Measurements from ENCODE around the gene FBXO8. TPM values are rescaled to one million over a fixed set of nuclear protein-coding genes. Genes with fewer than 3 reads are reported as not detected.

The FBXO8 gene
- total RNA-seq, 1 experiment from 2014 or later = 22.1 TPM

DNA sequence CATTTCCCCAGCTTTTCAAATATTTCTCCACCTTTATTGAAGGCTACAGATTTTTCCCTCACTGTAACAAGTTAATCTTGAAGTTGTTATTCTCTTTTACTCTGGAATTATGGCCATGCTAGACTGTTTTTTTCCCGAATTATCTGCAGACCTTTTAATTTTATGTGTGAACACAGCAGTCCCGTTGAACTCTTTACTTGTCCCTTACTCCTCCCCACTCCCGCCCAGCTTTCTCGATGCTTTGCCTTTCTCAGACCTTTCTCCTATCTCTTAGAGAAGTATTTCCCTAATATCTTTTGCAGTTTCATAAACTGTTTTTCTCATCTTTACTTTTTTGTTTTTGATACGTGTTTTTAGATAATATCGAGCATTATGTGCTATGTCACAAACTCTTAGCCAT is 1.0 kb upstream of the FBXO8 start:
- Mint-ChIP-seq H3K4me3 (ENCODE audit: unreplicated experiment) (peak overlapping the region; percentile 99), H3K27me3 (ENCODE audit: insufficient read depth, unreplicated experiment) (no peaks in the 10 kb centered on the region), H3K4me1 (ENCODE audit: insufficient read depth, unreplicated experiment) (peaks cover 38% of the 10 kb centered on the region), H3K27ac (ENCODE audit: low read depth, unreplicated experiment) (peak overlapping the region; percentile 98), H3K36me3 (ENCODE audit: insufficient read depth, unreplicated experiment) (peaks cover 8% of the 10 kb centered on the region), H3K9me3 (ENCODE audit: unreplicated experiment) (no peaks in the 10 kb centered on the region)
- TF ChIP-seq CTCF (IDR thresholded peaks at IDR 0.05; ENCODE audit: unreplicated experiment) = no peak
- no peak for DNase-seq (ENCODE audit: unreplicated experiment)
- no TSS peak for BruUV-seq (replicated peaks)
- POLR2A ChIA-PET = interaction anchor here (0.6 to 5.1 kb wide), 28 partner anchors 9 to 965 kb away, joined by 3 to 66 read pairs (median 5); partner anchors contain the start of genes HMGB2 and HPGD
- CTCF ChIA-PET = interaction anchor here (0.7 to 1.8 kb wide), 2 partner anchors 13 to 60 kb away, joined by 3 to 6 read pairs; no protein-coding TSS in a partner anchor
- intact Hi-C loops (cut with micrococcal nuclease) = no loop called here

- H3K9me3 Mint-ChIP-seq (ENCODE audit: unreplicated experiment) = no peaks in the 10 kb centered on the region
- peak; percentile 97 for DNase-seq (ENCODE audit: unreplicated experiment)
- POLR2A ChIA-PET = interaction anchor here (0.9 to 5.1 kb wide), 25 partner anchors 9 to 952 kb away, joined by 3 to 66 read pairs (median 7); partner anchors contain the start of genes HMGB2 and SAP30
- peaks cover 38% of the 10 kb centered on the region for H3K4me1 Mint-ChIP-seq (ENCODE audit: insufficient read depth, unreplicated experiment)
- TSS peak; percentile 62 for BruUV-seq (replicated peaks)
- intact Hi-C loops (cut with micrococcal nuclease) = loop anchor here (1.0 kb wide), 1 partner anchor 61 kb away; no protein-coding TSS in a partner anchor
- H3K27ac Mint-ChIP-seq (ENCODE audit: low read depth, unreplicated experiment) = peak overlapping the region; percentile 98
- H3K27me3 Mint-ChIP-seq (ENCODE audit: insufficient read depth, unreplicated experiment) = no peaks in the 10 kb centered on the region
- peaks cover 8% of the 10 kb centered on the region for H3K36me3 Mint-ChIP-seq (ENCODE audit: insufficient read depth, unreplicated experiment)
- TF ChIP-seq CTCF (IDR thresholded peaks at IDR 0.05; ENCODE audit: unreplicated experiment) = no peak
- CTCF ChIA-PET = interaction anchor here (0.6 to 1.8 kb wide), 2 partner anchors 59 to 995 kb away, joined by 3 to 6 read pairs; no protein-coding TSS in a partner anchor
- peak overlapping the region; percentile 99 for H3K4me3 Mint-ChIP-seq (ENCODE audit: unreplicated experiment)
These were observed 496 bp downstream of the FBXO8 start for GRCh38 chr4:174282836-174283506.

- Mint-ChIP-seq H3K27me3 (ENCODE audit: insufficient read depth, unreplicated experiment) (no peaks in the 10 kb centered on the region), H3K4me1 (ENCODE audit: insufficient read depth, unreplicated experiment) (peaks cover 33% of the 10 kb centered on the region), H3K27ac (ENCODE audit: low read depth, unreplicated experiment) (peak overlapping the region; percentile 98), H3K36me3 (ENCODE audit: insufficient read depth, unreplicated experiment) (peaks cover 8% of the 10 kb centered on the region), H3K4me3 (ENCODE audit: unreplicated experiment) (peak overlapping the region; percentile 99), H3K9me3 (ENCODE audit: unreplicated experiment) (no peaks in the 10 kb centered on the region)
- no peak for TF ChIP-seq CTCF (IDR thresholded peaks at IDR 0.05; ENCODE audit: unreplicated experiment)
- BruUV-seq (replicated peaks) = no TSS peak
- POLR2A ChIA-PET = interaction anchor here (2.0 to 5.1 kb wide), 6 partner anchors 16 to 948 kb away, joined by 9 to 66 read pairs (median 24); partner anchors contain the start of genes HMGB2 and SAP30
- CTCF ChIA-PET = no interaction called here
- DNase-seq (ENCODE audit: unreplicated experiment) = no peak
- intact Hi-C loops (cut with micrococcal nuclease) = no loop called here
These were observed 1.6 kb downstream of the FBXO8 start for GRCh38 chr4:174281901-174282300.

GRCh38 chr4:174281182-174281737 is 2.2 kb downstream of the FBXO8 start:
- Mint-ChIP-seq H3K4me3 (ENCODE audit: unreplicated experiment) (peak overlapping the region; percentile 99), H3K4me1 (ENCODE audit: insufficient read depth, unreplicated experiment) (peaks cover 30% of the 10 kb centered on the region), H3K9me3 (ENCODE audit: unreplicated experiment) (no peaks in the 10 kb centered on the region), H3K36me3 (ENCODE audit: insufficient read depth, unreplicated experiment) (peaks cover 8% of the 10 kb centered on the region), H3K27me3 (ENCODE audit: insufficient read depth, unreplicated experiment) (no peaks in the 10 kb centered on the region), H3K27ac (ENCODE audit: low read depth, unreplicated experiment) (peak overlapping the region; percentile 98)
- ChIA-PET POLR2A (interaction anchor here (2.0 to 5.1 kb wide), 3 partner anchors 16 to 947 kb away, joined by 9 to 66 read pairs (median 35); partner anchors contain the start of genes HMGB2 and SAP30), CTCF (interaction anchor here (0.6 kb wide), 1 partner anchor 536 kb away, joined by 3 read pairs; no protein-coding TSS in a partner anchor)
- no TSS peak for BruUV-seq (replicated peaks)
- intact Hi-C loops (cut with micrococcal nuclease) = no loop called here
- no peak for DNase-seq (ENCODE audit: unreplicated experiment)
- TF ChIP-seq CTCF (IDR thresholded peaks at IDR 0.05; ENCODE audit: unreplicated experiment) = no peak

Data from MCF 10A (cell line).